Left colon (tissue), 2 donors: Measurements from ENCODE around the gene MAML2. TPM values are rescaled to one million over a fixed set of nuclear protein-coding genes. Genes with fewer than 3 reads are reported as not detected.

Experiments
- ATAC-seq: fragments of 200-7000 bp; cut with Tn5 transposase; one replicate; pipeline ENCODE4 v1.9.1; 2020; ENCODE audit warnings: mild to moderate bottlenecking, moderate library complexity
- DNase-seq, 2 donors: peaks; one replicate each; pipeline ENCODE4 v3.0.0-alpha.2; 2020
- intact Hi-C, 2 donors: fragments of 100-400 bp; cut with DNase I in 1 of 2; cut with micrococcal nuclease in 1 of 2; formaldehyde crosslinking; loops; one replicate each; pipeline versions ENCODE4 v1.11.2 to v1.14.0; 2022; cut with DNase I, micrococcal nuclease
- total RNA-seq, 2 donors: library from RNA; stranded (reverse); fragmentation: NEBNext Ultra II Directional; extraction: Animal tissue kit (Norgen Biotek cat#: 25700); gene quantifications; one replicate each; pipeline ENCODE4 v1.2.1, GENCODE V29; 2021
- donor health status: DM: no; HTN: no; CAD: no.
- donor health status: DM: yes; HTN: yes; CAD: no.

MAML2 gene
- total RNA-seq, 2 donors from 2014 or later = 14.8 to 16.3 TPM

DNA sequence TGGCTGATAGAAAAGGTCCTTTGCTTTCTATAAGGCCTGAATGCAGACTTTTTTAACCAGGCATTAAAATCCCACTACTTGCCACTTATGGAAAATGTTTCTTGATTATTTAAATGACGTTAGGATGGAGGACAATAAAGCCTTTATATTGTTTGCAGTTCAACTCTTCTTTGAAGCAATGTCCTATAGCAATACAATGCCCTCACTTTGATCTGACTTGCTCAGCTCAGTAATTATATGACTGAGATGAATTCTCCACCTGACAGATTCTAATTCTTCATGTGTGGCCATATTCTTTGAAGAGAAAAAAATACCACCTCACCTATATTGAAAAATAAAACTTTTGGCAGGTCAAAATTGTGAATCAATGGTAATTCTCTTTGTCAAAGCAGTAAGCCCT lies 237.1 kb downstream of the MAML2 start:
- no peak for DNase-seq
- intact Hi-C loops = no loop called here
- ATAC-seq = no peak

DNA sequence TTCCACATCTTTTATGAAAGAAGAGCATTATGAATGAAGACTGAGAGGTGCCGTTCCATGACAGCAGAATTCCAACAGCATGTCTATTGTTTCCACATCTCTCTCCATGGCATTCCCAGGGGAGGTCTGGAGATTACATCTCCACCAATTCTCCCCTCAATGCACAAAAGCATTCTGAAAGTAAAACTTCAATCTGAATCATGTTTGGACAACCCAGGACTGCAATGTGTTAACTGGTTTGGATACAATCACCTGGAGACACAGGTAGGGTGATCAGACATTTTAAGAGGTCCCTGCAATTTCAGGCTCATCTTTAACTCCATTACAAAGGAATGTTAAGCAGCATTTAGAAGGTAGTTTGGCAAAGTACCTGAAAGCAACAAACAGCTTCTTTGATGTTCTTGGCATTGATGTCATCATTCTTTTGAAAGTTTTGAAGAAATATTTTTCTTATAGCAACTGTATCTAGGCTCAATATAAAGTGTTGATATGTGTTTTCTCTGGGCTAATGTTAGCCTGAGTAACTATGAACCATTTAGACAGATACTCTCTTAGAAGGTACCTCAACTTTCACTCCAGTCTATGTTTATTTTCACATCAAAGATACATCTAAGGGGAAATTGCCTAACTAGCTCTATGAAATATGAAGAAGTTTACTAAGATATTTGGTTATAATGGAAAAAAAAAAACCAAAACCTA lies 237.6 kb downstream of the MAML2 start:
- intact Hi-C loops = no loop called here
- ATAC-seq (no peak), DNase-seq (no peak)

DNA sequence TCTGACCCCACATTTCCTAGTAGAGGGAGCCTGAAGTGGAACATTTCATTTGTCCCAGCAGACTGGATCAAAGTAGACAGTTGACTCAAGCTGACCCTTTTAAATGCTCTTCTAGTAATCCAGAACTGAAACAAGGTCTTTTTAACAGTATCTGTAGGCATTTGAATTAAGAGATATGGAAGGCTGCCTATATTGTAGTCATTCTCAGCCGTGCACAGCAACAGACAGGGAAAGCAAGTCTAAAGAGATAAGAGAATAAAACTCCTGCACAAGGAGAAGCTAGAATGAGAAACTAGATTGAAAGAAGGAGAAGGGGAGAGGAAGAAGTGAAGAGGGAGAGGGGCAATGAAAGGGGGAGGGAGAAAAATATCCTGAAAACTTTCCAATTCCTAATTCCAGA lies 238.5 kb downstream of the MAML2 start:
- intact Hi-C loops = no loop called here
- DNase-seq (no peak), ATAC-seq (no peak)

DNA sequence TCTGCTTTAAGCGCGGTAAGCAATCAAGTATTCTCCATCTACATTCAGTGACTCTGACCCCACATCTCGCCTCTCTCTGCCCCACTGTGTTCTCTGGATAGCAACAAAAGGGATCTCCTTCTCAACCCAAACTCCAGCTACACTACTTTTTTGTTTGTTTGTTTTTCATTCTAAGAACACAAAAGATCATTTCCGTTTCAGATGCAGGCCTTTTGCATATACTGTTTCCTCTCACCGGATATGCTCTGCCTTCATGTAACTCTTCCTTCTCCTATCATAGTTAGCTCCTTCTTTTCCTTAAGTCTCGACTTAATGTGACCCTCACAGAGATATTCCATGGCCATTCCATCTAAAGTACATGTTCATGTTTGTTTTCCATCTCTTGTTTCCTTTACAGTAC lies 239.3 kb downstream of the MAML2 start:
- intact Hi-C loops = no loop called here
- DNase-seq (no peak), ATAC-seq (no peak)

DNA sequence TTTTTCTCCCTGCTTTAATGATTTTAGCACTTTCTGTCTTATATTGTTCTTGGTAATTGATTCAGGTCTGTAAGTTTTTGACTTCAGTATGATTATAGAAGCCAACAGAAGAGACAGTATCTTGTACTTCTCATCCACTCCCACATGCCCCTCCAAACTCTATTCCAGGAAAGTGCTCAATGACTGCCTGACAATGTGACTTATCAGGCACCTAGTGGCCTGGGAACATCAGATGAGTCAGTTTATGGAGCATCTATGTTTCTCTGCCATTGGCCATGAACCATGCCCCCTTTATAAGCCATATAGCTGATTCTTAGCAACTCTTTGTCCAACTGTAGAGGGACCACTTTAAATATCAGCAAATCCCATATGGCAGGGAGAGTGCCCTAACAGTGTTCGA lies 239.9 kb downstream of the MAML2 start:
- no peak for ATAC-seq

DNA sequence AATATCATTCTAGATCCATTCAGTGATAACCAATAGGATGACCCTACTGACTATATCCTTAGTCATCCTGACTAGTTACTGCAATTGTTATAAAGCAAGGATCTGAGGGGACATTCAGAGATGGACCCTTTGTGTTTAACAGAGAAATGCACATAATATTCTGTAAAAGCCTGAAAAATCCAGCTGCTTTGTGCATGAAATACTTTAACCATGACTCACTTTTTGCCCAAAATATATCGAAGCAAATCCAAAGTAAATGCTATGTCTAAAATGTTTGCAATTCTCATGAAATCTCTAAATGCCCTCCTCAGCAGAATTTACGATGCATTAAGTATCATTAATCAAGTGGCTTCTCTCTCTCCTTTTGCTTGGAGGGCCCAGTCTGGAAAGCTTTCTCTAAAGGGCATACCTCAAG lies 240.3 kb downstream of the MAML2 start:
- ATAC-seq (no peak), DNase-seq (no peak)
- intact Hi-C loops = no loop called here

More for the DNA sequence above, 239.9 kb downstream of the MAML2 start:
- intact Hi-C loops = no loop called here
- DNase-seq = no peak

DNA sequence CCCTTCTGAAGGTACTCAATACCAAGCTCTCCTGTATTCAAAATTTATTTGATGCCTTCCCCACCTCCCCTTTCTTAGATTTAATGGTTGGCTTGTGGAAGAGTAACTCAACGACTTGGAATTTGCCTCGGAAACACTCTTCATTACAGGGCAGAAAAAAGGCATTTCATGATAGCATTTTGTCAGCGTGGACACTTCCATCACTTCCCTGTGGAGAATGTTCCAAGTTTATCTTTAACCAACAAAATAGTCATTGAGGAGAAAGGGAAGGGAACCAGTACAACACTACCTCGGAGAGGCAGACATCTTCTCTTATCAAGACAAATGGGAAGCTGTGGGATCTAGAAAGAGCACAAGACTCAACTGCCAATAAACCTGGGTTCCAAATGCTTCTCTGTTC lies 241.8 kb downstream of the MAML2 start:
- ATAC-seq = no peak
- no peak for DNase-seq
- intact Hi-C loops = no loop called here

DNA sequence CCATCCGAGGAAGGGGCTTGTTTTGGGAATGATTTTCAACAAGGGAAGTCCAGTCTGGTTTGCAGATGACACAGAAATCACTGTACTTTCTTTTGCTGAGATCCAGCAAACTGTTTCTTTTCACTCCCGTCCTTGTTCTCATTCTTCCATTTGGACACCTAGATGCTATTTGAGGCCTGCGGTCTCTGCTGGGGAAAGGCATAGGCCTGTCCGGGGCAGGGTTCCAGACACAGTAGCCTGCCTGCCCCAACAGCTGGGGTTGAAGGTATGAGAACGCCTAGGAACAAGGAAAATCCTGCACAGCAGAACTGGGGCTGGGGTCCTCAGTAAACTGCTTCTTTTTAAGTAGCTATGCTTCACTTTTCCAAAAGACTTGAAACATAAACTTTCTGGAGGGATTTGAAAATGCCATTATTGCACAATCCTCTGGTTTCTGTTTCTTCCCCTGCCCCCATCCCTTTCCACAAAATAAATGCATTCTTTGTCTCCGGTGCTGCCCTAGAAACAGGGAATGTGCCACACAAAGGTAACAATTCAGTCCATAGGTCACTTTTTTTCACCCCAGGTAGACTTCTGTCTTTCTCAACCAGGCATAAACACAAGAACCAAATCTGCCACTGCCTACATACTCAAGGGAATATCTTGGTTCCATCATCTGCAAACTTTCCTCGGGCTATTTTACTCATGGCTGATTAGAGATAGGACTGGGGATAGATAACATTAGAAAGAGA lies 244.3 kb downstream of the MAML2 start:
- intact Hi-C loops = no loop called here
- DNase-seq (no peak), ATAC-seq (peak; percentile 67)

DNA sequence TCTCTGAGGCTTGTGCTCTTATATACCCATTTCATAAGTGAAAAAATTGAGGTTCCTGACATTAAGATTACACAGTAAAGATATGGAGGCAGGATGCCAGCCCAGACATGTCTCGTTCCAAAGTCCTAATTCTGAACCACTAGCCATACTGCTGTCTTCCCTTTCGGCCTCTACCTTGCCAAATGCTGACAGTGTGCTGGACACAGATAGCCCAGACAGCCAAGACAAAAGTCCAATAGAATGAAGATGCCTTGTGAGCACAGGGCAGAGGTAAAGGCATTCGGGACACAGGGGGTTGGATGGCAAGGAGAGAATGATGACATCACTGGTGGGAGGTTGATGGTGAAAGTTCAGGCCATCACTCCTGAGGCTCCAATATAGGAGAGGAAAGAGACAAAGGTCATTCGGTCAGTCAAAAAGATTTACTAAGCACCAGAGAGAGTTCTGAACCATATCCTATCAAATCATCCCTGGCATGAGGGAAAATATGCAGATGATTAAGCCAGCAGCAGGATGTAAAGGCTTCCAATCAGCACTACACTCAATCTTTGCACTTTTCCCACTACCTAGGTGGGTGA lies 245.1 kb downstream of the MAML2 start:
- intact Hi-C loops = no loop called here
- peak; percentile 43 for ATAC-seq

DNA sequence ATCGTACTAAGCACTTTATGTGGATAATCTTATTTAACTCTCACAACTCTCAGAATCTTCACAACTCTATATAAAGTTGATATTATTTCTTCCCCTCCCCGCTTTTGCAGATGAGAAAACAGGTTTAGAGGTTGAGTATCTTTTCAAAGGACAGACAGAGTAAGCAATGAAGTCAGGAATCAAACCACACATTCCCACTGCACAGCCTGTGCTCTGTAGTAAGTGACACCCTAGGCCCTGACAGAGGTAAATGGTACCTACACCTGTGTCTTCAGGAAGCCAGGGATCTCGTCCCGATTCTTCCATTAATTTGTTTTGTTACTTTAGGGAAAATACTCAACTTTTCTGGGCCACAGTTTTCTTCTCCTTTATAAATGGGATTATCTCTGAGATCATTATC lies 246.6 kb downstream of the MAML2 start:
- no peak for DNase-seq
- ATAC-seq = peak; percentile 30
- intact Hi-C loops = no loop called here

More for the DNA sequence above, 245.1 kb downstream of the MAML2 start:
- DNase-seq = peak; percentile 23 to 28

DNA sequence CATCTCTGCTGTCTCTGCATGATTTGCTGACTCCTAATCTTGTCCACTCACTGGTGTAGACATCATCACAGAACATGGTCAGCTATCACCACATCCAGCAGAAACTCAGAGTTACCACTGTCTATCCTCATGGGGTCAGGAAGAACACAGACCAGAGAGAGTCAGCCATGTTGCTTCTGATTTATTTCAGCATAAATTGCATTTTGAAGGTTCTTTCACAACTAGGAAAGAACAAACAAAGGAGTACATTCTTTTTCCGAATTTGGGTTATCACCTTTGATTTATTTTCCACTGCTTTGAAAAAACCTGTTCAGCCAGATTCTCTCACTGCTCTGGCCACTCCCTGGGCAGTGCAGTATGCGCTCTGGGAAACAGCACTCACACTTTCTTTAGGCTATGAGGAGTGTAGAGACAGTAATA lies 247.1 kb downstream of the MAML2 start:
- peak; percentile 84 for ATAC-seq

DNA sequence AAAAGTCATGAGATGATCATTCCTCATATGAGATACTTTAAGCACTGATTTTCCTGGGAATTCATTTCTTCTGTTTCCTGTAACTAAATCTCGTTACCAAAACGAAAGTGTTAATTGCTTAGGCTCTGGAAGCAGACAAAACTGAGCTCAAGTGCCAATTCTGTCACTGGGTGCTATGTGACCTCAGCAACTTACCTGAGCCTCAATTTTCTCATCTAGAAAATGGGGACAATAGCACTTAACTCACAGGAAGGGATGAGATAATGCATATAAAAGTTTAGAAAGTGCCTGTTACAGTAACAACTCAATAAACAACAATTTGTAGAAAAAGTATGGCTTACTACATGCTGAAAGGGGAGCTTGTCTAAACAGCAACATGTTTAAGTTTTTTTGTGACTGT lies 248.8 kb downstream of the MAML2 start:
- no peak for ATAC-seq
- intact Hi-C loops = no loop called here
- no peak for DNase-seq

More for the DNA sequence above, 247.1 kb downstream of the MAML2 start:
- intact Hi-C loops = no loop called here
- peak; percentile 33 to 56 for DNase-seq

DNA sequence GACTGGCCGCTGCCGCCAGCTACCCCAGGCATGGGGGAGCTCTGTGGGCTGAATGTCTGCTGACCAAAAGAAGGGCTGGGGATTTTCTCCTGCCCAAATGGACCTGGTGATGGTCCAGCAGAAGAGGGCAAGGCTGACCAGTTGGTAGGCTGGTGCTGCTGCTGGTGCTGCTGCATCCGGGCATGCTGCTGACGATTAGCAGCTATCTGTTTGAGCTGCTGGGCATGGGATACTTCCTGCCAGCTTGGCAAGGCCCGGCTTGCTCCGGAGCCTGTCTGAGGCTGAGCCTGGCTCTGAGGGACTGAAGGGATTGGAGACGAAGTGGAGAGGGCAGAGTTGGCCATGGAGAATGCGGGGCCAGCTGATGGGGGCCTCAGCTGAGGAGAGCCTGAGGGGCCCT lies 250.5 kb downstream of the MAML2 start:
- intact Hi-C loops = no loop called here
- no peak for DNase-seq
- no peak for ATAC-seq

DNA sequence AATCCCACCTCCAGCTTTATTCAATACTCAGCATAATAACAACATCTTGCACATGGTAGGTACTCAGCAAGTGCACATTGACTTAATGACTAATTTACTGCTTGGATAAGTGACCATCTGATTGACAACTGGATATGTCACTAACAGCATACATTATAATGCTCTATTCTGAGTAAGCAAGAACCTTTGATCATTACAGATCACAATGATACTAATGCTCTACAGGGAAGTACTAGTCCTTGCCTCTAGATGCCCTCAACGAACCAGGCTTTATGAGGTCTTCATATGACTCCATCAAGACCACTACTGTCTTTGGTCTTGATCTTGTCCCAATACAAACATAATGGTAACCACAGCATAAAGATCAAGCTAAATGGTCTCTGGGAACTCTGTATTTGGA lies 251.5 kb downstream of the MAML2 start:
- DNase-seq = no peak
- intact Hi-C loops = no loop called here
- ATAC-seq = no peak

DNA sequence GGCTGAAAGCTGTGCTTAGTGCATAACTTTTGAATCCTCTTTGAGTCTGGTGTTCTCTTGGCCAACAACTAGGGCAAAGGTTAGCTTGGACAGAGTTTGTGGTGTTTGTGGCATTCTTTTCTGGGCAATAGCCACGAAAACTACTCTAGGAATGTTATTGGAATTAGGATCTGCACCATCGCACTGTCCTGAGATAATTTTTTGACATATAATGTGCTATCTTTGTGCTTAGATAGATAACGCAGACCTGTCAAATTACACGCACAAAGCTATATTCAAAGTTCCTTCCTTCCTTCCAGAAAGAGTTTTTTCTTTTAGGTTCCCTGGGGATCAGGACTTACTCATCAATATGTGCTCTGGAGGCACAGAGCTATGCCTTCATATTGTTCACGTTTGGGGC lies 252.3 kb downstream of the MAML2 start:
- ATAC-seq = no peak
- no peak for DNase-seq
- intact Hi-C loops = no loop called here

DNA sequence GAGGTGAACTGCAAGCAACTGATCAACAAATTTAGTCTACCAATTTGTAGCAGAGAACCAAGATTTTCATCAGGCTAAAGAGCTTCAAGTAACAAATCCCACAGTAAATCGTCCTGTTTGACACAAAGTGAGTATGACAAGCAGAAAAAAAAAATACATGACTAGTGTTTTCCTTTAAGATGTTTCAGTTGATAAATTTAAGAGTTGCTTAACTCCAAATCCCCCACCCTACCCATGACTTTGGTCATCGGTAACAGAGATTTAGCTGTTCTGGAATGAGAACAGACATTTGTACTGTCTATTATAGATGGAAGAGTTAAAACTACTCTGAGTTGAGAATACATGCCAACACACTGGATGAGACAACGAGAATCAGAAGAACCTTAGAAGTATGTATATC lies 254.1 kb downstream of the MAML2 start:
- ATAC-seq (no peak), DNase-seq (no peak)
- intact Hi-C loops = no loop called here

DNA sequence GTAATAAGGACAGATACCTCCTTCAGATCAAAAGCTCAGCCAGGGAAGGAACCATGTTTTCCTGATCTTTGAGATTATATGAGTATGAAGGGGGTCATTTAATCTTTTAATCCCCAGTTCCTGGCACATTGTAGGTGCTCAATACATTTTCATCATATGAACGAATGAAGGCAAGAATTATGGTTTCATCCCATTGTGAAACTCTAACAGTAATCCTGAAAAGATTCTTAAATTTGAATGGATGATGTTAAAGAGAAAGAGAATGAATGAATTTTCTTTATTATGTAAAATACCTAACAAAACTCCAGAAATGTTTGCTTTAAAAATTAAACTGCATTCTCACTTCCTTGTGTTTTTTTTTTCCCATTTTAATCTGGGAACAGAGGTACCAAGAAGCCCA lies 256.9 kb downstream of the MAML2 start:
- ATAC-seq (no peak), DNase-seq (no peak)
- intact Hi-C loops = no loop called here

DNA sequence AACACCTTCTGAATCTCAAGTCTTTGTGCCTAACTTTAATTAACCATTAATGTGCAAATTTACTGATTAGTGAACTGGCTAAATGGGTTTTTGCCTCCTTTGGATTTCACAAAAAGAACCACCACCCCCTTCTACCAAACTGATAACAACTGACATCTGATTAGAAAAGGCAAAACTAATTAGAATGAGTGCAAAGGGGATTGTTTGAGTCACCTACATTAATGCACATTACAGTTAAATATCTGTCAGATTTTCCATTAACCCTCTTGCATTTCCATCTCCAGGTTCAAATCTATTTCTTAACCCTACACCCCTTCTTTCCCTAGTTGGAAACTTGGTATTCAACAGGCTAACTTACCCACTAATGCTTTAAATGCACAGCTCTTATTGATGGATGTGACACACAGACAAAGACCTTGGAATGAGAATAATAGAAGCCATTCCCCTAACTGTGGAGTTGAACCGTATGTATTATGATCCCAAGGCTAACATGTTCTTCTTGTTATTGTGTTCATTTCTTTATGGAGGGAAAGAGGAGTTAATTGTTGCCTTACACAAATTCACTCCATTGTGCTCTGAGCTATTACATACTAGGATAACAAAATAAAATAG lies 257.6 kb downstream of the MAML2 start:
- ATAC-seq (no peak), DNase-seq (no peak)
- intact Hi-C loops = no loop called here

DNA sequence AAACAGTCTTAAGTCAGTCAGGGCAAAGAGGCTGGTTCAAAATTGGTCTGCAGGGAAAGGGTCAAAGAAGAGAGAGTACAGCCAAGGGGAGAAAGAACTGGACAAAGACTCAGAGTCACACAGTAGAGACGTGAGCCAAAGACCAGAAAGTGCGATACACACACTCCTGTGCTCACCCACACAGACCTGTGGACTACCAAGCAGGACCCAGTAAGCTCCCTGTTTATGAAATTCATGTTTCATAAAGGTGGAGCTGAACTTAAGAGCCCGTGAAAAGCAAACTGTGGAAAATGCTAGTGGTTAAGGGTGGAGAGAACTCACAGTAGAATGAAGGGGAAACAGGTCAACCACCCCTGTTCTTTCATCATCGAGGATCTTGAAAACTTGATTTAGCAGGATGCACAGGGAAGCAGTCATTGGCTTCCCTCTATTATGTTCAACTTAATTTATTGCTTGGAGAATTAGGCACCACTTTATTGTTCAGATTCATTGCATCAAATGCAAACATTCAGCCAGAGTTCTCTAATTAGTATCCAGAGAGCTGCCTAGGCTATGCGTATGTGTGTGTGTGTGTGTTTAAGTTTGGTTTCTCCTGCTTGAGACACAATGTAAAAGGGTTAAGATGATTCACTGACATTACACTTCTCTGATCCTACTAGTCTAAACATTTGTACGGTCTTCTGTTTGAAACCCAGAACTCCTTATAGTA lies 258.2 kb downstream of the MAML2 start:
- intact Hi-C loops = no loop called here
- DNase-seq (no peak), ATAC-seq (no peak)
